ENCODE data around the gene TACR2.

Gene TACR2

DNA sequence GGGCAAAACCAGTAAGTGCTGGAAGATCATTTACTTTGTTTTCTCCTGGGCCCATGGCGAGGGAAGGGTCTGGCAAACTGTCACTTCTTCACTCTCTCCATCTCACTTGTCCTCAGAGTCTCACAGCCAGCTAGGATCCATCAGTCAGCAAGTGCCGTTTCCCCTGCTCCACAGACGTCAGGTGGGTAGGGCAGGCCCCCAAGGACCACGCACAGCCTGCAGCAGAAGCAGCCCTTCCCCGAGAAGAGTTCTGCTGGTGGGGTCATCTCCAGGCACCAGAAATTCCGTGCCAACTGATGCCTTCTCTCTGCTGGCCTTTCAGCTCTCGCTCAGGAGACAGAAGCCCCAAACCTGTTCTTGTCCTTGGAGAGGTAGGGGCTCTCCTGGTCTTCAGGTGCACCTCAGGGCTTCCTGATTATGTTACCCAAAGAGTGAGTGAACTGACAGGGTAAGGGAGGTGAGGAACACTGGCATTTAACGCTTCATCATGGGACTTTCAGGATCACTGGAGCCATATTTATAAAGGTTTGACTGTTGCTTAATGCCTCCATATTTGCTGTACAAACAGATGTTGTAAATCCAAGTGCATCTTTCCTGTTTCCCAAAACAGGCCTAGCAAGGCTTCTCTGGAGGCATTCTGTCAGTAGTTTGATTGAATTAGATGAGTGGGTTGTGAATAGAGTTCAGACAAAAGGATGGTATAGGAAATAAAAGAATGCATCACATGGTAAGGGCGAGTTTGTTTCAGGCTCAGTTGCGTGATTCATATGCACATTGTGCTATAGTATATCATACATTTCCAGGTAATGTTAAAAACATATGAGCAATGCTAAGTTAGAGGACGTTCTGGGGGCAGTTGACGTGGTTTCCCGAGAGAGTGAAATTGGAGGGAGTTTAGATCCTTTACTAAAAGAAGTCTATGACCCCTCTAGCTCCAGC, 20.9 kb upstream of the TACR2 start:
- TF ChIP-seq, protein P1, sequence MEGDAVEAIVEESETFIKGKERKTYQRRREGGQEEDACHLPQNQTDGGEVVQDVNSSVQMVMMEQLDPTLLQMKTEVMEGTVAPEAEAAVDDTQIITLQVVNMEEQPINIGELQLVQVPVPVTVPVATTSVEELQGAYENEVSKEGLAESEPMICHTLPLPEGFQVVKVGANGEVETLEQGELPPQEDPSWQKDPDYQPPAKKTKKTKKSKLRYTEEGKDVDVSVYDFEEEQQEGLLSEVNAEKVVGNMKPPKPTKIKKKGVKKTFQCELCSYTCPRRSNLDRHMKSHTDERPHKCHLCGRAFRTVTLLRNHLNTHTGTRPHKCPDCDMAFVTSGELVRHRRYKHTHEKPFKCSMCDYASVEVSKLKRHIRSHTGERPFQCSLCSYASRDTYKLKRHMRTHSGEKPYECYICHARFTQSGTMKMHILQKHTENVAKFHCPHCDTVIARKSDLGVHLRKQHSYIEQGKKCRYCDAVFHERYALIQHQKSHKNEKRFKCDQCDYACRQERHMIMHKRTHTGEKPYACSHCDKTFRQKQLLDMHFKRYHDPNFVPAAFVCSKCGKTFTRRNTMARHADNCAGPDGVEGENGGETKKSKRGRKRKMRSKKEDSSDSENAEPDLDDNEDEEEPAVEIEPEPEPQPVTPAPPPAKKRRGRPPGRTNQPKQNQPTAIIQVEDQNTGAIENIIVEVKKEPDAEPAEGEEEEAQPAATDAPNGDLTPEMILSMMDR (IDR thresholded peaks at IDR 0.05; ENCODE audit: low read depth, low read length), result no peak
- no peak overlapping the region for H3K4me3 ChIP-seq (ENCODE audit: low read depth, low read length)

DNA sequence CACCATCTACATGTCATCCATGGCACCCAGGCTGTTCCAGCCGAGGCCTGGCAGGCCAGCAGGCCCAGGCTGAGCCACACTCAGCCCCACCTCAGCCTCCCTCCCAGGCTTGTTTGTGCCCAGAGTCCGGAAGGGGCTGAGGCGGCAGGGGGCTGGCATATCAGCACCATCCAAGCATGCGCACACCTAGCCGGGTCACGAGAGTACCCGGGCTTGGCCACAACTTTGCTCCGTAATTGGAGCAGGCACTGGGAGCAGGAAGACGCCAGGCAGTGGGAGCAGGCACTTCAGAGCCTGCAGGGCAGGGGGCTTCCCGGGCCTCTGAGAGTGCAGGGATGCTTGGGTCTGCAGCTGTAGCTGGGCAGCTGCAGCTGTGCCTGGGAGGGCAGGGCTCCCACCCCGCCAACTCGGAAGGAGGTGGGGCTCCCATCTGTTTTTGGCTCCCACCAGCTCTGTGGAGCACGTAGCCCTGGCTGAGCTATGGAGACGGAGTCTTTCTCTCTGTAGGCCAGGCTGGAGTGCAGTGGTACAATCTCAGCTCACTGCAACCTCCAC, 19.3 kb upstream of the TACR2 start:
- no peak overlapping the region for H3K4me3 ChIP-seq (ENCODE audit: low read depth, low read length)
- TF ChIP-seq, protein P1 (IDR thresholded peaks at IDR 0.05; ENCODE audit: low read depth, low read length), result no peak

DNA sequence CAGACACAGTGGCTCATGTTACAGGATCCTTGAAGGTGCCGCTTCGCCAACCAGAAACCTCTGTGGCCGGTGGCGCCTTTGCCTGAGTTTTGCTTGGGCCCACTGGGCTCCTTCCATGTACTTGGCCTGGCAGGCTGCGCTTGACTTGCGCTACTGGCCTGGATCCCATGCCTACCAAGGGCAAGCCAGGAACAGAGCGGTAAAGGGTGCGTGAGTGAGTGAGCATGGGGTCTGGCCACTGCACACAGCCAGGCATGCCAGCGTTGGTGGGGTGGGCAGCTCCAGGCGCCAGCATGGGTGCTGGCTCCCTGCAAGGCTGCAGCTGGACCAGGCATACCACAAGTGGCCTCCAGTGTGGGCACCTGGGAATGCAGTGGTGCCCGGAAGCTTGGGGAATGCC, 18.2 kb upstream of the TACR2 start:
- TF ChIP-seq, protein P1 (IDR thresholded peaks at IDR 0.05; ENCODE audit: low read depth, low read length), result no peak
- no peak overlapping the region for H3K4me3 ChIP-seq (ENCODE audit: low read depth, low read length)

DNA sequence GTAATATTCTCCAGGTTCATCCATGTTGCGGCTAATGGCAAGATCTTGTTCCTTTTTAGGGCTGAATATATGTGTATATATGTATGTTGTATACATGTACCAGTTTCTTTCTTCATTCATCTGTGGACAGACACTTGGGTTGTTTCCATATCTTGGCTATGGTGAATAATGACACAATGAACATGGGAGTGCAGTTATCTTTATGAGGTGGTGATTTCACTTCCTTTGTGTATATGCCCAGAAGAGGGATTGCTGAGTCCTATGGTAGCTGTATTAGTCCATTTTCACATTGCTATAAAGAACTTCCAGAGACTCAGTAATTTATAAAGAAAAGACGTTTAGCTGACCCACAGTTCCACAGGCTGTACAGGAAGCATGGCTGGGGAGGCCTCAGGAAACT, 17.5 kb upstream of the TACR2 start:
- no peak overlapping the region for H3K4me3 ChIP-seq (ENCODE audit: low read depth, low read length)
- TF ChIP-seq, protein P1 (IDR thresholded peaks at IDR 0.05; ENCODE audit: low read depth, low read length), result no peak

DNA sequence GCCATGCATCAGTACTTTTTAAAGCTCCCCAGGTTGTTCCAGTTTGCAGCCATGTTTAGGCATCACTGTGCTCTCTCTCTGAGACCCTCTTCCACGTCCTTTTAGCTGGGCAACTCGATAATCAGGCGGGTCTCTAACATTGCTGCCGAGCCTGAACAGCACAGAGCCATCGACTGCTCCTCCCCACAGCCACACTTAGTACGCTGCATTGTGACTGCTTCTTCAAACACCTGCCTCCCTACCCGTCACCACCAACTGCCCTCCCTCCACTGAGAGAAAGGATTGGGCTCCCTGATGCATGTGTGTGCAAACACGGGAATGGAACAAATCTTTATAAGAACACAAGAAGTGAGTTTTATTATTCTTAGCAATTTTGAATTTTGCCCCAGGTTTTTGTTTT, 11.4 kb upstream of the TACR2 start:
- H3K4me3 ChIP-seq (ENCODE audit: low read depth, low read length), result no peak overlapping the region
- TF ChIP-seq, protein P1 (IDR thresholded peaks at IDR 0.05; ENCODE audit: low read depth, low read length), result no peak

DNA sequence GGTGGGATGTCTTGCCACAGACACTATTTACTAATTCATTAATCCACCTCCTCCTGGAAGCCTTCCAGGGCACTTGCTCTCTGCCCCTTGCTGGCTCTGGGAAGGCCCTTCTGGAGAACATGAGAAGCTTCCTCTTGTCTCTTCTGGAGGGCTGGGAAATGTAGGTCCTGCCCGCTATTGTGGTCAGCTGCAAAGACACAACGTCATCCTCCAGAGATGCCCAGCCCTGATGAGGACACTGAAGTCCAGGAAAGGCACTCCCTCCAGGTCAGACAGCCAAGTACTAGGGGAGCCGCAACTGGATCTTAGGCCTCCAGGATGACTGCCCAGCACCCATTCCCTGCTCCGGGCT, 9.6 kb upstream of the TACR2 start:
- TF ChIP-seq, protein P1 (IDR thresholded peaks at IDR 0.05; ENCODE audit: low read depth, low read length), result no peak

More for the DNA sequence above, 9.6 kb upstream of the TACR2 start:
- no peak overlapping the region for H3K4me3 ChIP-seq (ENCODE audit: low read depth, low read length)
